ENCODE data around the gene RPS3A. TPM values are rescaled to one million over a fixed set of nuclear protein-coding genes. Genes with fewer than 3 reads are reported as not detected.

Gene RPS3A
- total and polyA plus RNA-seq, 2 of the 13 experiments (the other 11 are each of a cell fraction or from before 2014, with no cell fraction given): 3,332 to 3,626 TPM

DNA sequence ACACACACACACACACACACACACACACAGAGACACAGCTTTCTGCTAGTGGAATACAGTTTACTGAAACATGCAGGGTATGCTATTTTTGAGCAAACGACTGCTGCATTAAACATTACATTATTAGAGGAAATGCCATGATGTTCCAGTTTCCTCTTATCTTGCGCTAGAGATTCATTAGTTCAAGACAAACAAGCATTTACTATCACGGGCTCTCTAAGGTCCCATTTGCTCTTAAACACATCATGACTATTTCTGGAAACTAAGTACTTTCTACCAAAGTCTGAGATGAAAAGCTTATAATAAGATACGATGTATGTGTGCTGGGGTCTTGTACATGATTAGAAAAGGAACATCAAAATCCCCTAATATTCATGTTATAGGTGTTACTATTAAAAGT is 48.8 kb downstream of the RPS3A start (continued):
- TF ChIP-seq, protein P1, sequence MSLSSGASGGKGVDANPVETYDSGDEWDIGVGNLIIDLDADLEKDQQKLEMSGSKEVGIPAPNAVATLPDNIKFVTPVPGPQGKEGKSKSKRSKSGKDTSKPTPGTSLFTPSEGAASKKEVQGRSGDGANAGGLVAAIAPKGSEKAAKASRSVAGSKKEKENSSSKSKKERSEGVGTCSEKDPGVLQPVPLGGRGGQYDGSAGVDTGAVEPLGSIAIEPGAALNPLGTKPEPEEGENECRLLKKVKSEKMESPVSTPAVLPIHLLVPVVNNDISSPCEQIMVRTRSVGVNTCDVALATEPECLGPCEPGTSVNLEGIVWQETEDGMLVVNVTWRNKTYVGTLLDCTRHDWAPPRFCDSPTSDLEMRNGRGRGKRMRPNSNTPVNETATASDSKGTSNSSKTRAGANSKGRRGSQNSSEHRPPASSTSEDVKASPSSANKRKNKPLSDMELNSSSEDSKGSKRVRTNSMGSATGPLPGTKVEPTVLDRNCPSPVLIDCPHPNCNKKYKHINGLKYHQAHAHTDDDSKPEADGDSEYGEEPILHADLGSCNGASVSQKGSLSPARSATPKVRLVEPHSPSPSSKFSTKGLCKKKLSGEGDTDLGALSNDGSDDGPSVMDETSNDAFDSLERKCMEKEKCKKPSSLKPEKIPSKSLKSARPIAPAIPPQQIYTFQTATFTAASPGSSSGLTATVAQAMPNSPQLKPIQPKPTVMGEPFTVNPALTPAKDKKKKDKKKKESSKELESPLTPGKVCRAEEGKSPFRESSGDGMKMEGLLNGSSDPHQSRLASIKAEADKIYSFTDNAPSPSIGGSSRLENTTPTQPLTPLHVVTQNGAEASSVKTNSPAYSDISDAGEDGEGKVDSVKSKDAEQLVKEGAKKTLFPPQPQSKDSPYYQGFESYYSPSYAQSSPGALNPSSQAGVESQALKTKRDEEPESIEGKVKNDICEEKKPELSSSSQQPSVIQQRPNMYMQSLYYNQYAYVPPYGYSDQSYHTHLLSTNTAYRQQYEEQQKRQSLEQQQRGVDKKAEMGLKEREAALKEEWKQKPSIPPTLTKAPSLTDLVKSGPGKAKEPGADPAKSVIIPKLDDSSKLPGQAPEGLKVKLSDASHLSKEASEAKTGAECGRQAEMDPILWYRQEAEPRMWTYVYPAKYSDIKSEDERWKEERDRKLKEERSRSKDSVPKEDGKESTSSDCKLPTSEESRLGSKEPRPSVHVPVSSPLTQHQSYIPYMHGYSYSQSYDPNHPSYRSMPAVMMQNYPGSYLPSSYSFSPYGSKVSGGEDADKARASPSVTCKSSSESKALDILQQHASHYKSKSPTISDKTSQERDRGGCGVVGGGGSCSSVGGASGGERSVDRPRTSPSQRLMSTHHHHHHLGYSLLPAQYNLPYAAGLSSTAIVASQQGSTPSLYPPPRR (CRISPR knock-in tag; IDR thresholded peaks at IDR 0.05; ENCODE audit: borderline replicate concordance): no peak
- TF ChIP-seq ZNF224 (CRISPR knock-in tag; IDR thresholded peaks at IDR 0.05): no peak

DNA sequence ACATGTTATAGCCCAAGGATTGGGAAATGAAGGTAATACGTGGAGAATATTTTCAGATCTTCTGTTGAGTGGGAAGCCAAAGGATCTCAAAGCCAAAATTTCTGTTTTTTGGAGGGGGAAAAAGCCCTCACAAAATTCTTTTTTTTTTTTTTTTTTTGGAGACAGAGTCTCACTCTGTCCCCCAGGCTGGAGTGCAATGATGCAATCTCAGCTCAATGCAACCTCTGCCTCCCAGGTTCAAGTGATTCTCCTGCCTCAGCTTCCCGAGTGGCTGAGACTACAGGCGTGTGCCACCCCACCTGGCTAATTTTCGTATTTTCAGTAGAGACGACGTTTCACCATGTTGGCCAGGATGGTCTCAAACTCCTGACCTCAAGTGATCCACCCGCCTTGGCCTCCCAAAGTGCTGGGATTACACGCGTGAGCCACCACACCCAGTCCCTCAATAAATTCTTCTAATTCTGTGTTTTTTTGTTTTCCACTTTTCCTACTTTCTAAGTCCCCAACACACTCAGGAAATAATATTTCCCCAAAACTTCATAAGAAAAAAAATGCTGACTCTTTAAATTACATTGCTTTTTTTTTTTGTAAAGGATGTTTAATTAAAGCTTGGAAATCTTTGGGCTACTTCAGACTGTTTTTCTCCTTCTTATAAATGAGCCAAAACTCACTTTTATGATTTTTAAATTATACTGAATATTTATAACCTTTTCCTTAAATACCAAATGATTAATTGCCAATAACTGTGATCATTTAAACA is 51.6 kb downstream of the RPS3A start:
- POLR2A ChIA-PET: interaction anchor here (1.1 kb wide), 1 partner anchor 175 kb away, joined by 3 read pairs; the partner anchor contains the start of gene SH3D19
- Histone ChIP-seq H3K4me3 (replicated peaks in 1 of 3; ENCODE audit: insufficient read depth in 1 of 3, low read depth in 2 of 3, low read length in 3 of 3) (no peak overlapping the region), H3K4me2 (ENCODE audit: low read depth, low read length) (no peak overlapping the region), H3K27ac (ENCODE audit: extremely low read length, insufficient read depth, low read length) (no peak overlapping the region), H3K4me1 (ENCODE audit: insufficient read depth, low read length) (no peaks in the 10 kb centered on the region), H4K20me1 (ENCODE audit: insufficient read depth, low read length) (no peaks in the 10 kb centered on the region), H2AFZ (ENCODE audit: low read length) (no peak overlapping the region), H3K79me2 (ENCODE audit: insufficient read depth, low read length) (no peaks in the 10 kb centered on the region), H3K9me3 (ENCODE audit: low read length) (no peaks in the 10 kb centered on the region), H3K27me3 (ENCODE audit: control insufficient read depth in 1 of 2, insufficient read depth in 2 of 2, low read length in 2 of 2) (no peaks in the 10 kb centered on the region), H3K36me3 (replicated peaks in 1 of 2; ENCODE audit: control insufficient read depth in 1 of 2, insufficient read depth in 2 of 2, low read length in 2 of 2) (peaks cover 8 to 52% of the 10 kb centered on the region in 2 experiments; a peak in 4 of 5 replicates), H3K9ac (ENCODE audit: insufficient read depth, low read depth, low read length) (no peak overlapping the region)
- TF ChIP-seq ZBTB38 (CRISPR knock-in tag; IDR thresholded peaks at IDR 0.05) (no peak), MAFK (conservative IDR thresholded peaks at IDR 0.05 in 1 of 2, IDR thresholded peaks at IDR 0.05 in 1 of 2; ENCODE audit: low read length in 2 of 2) (peak; percentile 80 to 87), ZNF251 (CRISPR knock-in tag; IDR thresholded peaks at IDR 0.05) (no peak), MAFF (IDR thresholded peaks at IDR 0.05; ENCODE audit: low read depth, low read length) (peak; percentile 81)
- DNase-seq (ENCODE audit: low spot score): no peak
- in situ Hi-C loops (cut with HindIII; ENCODE audit: extremely low pct_ligation_motif_present, low pct_unique_long_range_greater_than_20kb): no loop called here
- no TSS peak for BruUV-seq (replicated peaks)
- no peak for ATAC-seq
- no peak for FAIRE-seq
- 96% methylated on average over 9 of the region's 9 CpGs for WGBS (ENCODE audit: low lambda C conversion rate)
- CTCF ChIA-PET (ENCODE audit: low intra/inter-chr PET ratio, low total read pairs): no interaction called here
- intact Hi-C loops (cut with micrococcal nuclease; ENCODE audit: unreplicated experiment): no loop called here
